GM23338 (cell line): ENCODE data around the gene FRZB.

Source experiments
- ETS1 ChIP-seq: IDR thresholded peaks from 2 replicates; pipeline ENCODE4 v1.6.1; 2016; ENCODE audit warnings: antibody characterized with exemption
- EZH2 ChIP-seq: fragments of 200-600 bp; sonication (generic); IDR thresholded peaks from one replicate; pipeline ENCODE4 v1.8.0; 2017; ENCODE audit warnings: antibody characterized with exemption, mild to moderate bottlenecking, low read depth; ENCODE audit not compliant: unreplicated experiment
- EZH2phosphoT487 ChIP-seq: fragments of 200-600 bp; sonication (generic); IDR thresholded peaks from one replicate; pipeline ENCODE4 v1.8.1; 2018; ENCODE audit warnings: antibody characterized with exemption; ENCODE audit not compliant: unreplicated experiment
- JUNB ChIP-seq: IDR thresholded peaks from one replicate; pipeline ENCODE4 v1.6.1; 2016; ENCODE audit warnings: antibody characterized with exemption; ENCODE audit not compliant: unreplicated experiment
- NANOG ChIP-seq: IDR thresholded peaks from 2 replicates; pipeline ENCODE4 v1.6.1; 2016; ENCODE audit warnings: antibody characterized with exemption, borderline replicate concordance
- POLR2AphosphoS5 ChIP-seq: IDR thresholded peaks from 2 replicates; pipeline ENCODE4 v1.6.1; 2016; ENCODE audit warnings: antibody characterized with exemption, low read depth
- REST ChIP-seq: IDR thresholded peaks from one replicate; pipeline ENCODE4 v1.6.1; 2018; ENCODE audit warnings: antibody characterized with exemption; ENCODE audit not compliant: unreplicated experiment
- TF ChIP-seq, protein P1 (sequence below), 2 experiments: fragments of 200-600 bp in 1 of 2; sonication (generic) in 1 of 2; conservative IDR thresholded peaks; 2 replicates each; pipeline versions ENCODE4 v1.5.1 to v1.6.1; 2016 to 2017; ENCODE audit warnings: antibody characterized with exemption in 2 of 2, low read depth in 2 of 2, mild to moderate bottlenecking in 2 of 2, moderate library complexity in 1 of 2

DNA sequence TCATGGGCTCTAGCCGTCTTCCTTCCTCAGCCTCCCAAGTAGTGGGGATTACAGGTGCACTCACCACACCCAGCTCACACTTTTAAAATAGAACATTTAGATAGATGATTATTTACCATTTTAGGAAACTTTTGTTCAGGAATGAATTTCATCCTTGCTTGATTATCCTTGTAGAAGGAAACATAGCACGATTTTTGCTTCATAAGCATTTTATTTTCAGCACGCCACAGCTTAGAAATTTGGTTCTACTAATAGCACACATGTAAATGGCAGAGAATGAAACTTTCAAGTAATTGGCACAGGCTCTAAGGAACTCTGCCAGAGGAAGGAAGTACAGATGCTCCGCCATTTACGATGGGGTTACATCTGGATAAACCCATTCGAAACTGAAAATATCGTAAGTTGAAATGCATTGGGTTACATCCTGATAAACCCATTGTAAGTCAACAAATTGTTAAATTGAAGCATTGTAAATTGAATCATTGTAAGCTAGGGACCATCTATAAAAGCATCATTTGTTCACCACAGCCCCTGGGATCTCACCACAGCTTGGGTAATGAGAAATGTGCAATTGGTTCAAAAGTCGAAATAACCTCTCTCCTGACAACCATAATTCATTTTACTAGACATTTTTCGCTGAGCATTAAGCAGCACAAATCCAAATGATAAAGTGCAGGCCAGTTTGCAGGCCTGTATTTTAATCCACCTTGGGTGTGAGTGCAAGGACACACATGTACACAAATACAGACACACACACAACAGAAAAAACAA is 33.2 kb downstream of the FRZB start:
- TF ChIP-seq, protein P1, sequence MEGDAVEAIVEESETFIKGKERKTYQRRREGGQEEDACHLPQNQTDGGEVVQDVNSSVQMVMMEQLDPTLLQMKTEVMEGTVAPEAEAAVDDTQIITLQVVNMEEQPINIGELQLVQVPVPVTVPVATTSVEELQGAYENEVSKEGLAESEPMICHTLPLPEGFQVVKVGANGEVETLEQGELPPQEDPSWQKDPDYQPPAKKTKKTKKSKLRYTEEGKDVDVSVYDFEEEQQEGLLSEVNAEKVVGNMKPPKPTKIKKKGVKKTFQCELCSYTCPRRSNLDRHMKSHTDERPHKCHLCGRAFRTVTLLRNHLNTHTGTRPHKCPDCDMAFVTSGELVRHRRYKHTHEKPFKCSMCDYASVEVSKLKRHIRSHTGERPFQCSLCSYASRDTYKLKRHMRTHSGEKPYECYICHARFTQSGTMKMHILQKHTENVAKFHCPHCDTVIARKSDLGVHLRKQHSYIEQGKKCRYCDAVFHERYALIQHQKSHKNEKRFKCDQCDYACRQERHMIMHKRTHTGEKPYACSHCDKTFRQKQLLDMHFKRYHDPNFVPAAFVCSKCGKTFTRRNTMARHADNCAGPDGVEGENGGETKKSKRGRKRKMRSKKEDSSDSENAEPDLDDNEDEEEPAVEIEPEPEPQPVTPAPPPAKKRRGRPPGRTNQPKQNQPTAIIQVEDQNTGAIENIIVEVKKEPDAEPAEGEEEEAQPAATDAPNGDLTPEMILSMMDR (conservative IDR thresholded peaks at IDR 0.05; ENCODE audit: low read depth in 2 of 2): no peak
- TF ChIP-seq EZH2: no peak
- TF ChIP-seq POLR2AphosphoS5: no peak
- no peak for TF ChIP-seq REST
- TF ChIP-seq NANOG: no peak
- no peak for TF ChIP-seq ETS1
- no peak for TF ChIP-seq EZH2phosphoT487
- TF ChIP-seq JUNB: no peak
